NCI-H345 treated with DMSO at 0.1 percent for 48 hours (cell line): ENCODE results near the gene ASPSCR1.

Experiments
- DNase-seq: peaks from one replicate; lab custom pipeline; 2025; ENCODE audit not compliant: unreplicated experiment; lab: John Stamatoyannopoulos, UW

Gene ASPSCR1

GRCh38 chr17:81959362-81960129, 17.9 kb upstream of the ASPSCR1 start:
- DNase-seq = peak; percentile 37

GRCh38 chr17:81960130-81960958, 17.1 kb upstream of the ASPSCR1 start:
- no peak for DNase-seq

GRCh38 chr17:81961087-81961511, 16.3 kb upstream of the ASPSCR1 start, which contains the start of gene NOTUM:
TSS of gene NOTUM (minus strand) at chr17:81961187. CDS start at chr17:81960909, 278 bp downstream.
- no peak for DNase-seq

GRCh38 chr17:81961521-81962498, 15.6 kb upstream of the ASPSCR1 start:
- DNase-seq = no peak

- no peak for DNase-seq
These were observed 14.7 kb upstream of the ASPSCR1 start for GRCh38 chr17:81962499-81963441.

GRCh38 chr17:81964081-81964849, 13.2 kb upstream of the ASPSCR1 start:
- DNase-seq = no peak

GRCh38 chr17:81966343-81967243, 10.8 kb upstream of the ASPSCR1 start:
- no peak for DNase-seq

GRCh38 chr17:81967244-81967532, 10.2 kb upstream of the ASPSCR1 start:
- no peak for DNase-seq

- peak; percentile 47 for DNase-seq
These were observed 9.7 kb upstream of the ASPSCR1 start for GRCh38 chr17:81967533-81968395.

GRCh38 chr17:81968396-81968745, 9.1 kb upstream of the ASPSCR1 start:
- DNase-seq = no peak

- DNase-seq = no peak
These were observed 8.3 kb upstream of the ASPSCR1 start for GRCh38 chr17:81968850-81969812.

GRCh38 chr17:81973432-81973831, 4.0 kb upstream of the ASPSCR1 start:
- no peak for DNase-seq

- DNase-seq = peak; percentile 73
These were observed 858 bp upstream of the ASPSCR1 start for GRCh38 chr17:81976332-81977210.

- no peak for DNase-seq
These were observed 1.3 kb downstream of the ASPSCR1 start for GRCh38 chr17:81978524-81979298.
